GM20431 (cell line): ENCODE data around the gene POMT1.

Experiments used
- in situ Hi-C: fragments of 300-500 bp; cut with MseI, MboI; formaldehyde crosslinking; loops from one replicate; pipeline ENCODE4 v1.15.0; 2020; ENCODE audit warnings: low sequenced_read_pairs; ENCODE audit not compliant: unreplicated experiment

Gene POMT1

GRCh38 chr9:131475956-131476776 is 26.6 kb upstream of the POMT1 start:
- in situ Hi-C loops, result no loop called here

GRCh38 chr9:131476777-131477345 is 25.9 kb upstream of the POMT1 start:
- in situ Hi-C loops, result no loop called here

- in situ Hi-C loops, result no loop called here
Observed at GRCh38 chr9:131477367-131477766, 25.4 kb upstream of the POMT1 start.

GRCh38 chr9:131477816-131478419 is 24.8 kb upstream of the POMT1 start:
- in situ Hi-C loops, result no loop called here

- in situ Hi-C loops, result no loop called here
Observed at GRCh38 chr9:131478421-131478868, 24.3 kb upstream of the POMT1 start.

- in situ Hi-C loops, result no loop called here
Observed at GRCh38 chr9:131478911-131479310, 23.8 kb upstream of the POMT1 start.

- in situ Hi-C loops, result no loop called here
Observed at GRCh38 chr9:131480258-131480657, 22.5 kb upstream of the POMT1 start.

GRCh38 chr9:131481441-131482342 is 21.0 kb upstream of the POMT1 start:
- in situ Hi-C loops, result no loop called here

- in situ Hi-C loops, result no loop called here
Observed at GRCh38 chr9:131482343-131483006, 20.2 kb upstream of the POMT1 start.

GRCh38 chr9:131483319-131484050 is 19.2 kb upstream of the POMT1 start:
- in situ Hi-C loops, result no loop called here

- in situ Hi-C loops, result no loop called here
Observed at GRCh38 chr9:131484051-131484445, 18.7 kb upstream of the POMT1 start.

- in situ Hi-C loops, result no loop called here
Observed at GRCh38 chr9:131484560-131485185, 18.0 kb upstream of the POMT1 start.

GRCh38 chr9:131485206-131485605 is 17.5 kb upstream of the POMT1 start:
- in situ Hi-C loops, result no loop called here

- in situ Hi-C loops, result no loop called here
Observed at GRCh38 chr9:131485728-131486422, 16.8 kb upstream of the POMT1 start.

GRCh38 chr9:131487001-131487400 is 15.7 kb upstream of the POMT1 start:
- in situ Hi-C loops, result no loop called here

GRCh38 chr9:131487621-131488031 is 15.1 kb upstream of the POMT1 start:
- in situ Hi-C loops, result no loop called here

GRCh38 chr9:131490514-131490913 is 12.2 kb upstream of the POMT1 start:
- in situ Hi-C loops, result no loop called here
